D341Med (cell line): ENCODE measurements around the gene GPSM1.
"Not testable (repeated sequence)": the region's sequence is repeated elsewhere in the genome, so short reads cannot be mapped to it uniquely, and the experiment has no call there.

Experiments used
- DNase-seq: peaks from one replicate; pipeline ENCODE4 v3.0.0; 2012; ENCODE audit warnings: low spot score

The GPSM1 gene

DNA sequence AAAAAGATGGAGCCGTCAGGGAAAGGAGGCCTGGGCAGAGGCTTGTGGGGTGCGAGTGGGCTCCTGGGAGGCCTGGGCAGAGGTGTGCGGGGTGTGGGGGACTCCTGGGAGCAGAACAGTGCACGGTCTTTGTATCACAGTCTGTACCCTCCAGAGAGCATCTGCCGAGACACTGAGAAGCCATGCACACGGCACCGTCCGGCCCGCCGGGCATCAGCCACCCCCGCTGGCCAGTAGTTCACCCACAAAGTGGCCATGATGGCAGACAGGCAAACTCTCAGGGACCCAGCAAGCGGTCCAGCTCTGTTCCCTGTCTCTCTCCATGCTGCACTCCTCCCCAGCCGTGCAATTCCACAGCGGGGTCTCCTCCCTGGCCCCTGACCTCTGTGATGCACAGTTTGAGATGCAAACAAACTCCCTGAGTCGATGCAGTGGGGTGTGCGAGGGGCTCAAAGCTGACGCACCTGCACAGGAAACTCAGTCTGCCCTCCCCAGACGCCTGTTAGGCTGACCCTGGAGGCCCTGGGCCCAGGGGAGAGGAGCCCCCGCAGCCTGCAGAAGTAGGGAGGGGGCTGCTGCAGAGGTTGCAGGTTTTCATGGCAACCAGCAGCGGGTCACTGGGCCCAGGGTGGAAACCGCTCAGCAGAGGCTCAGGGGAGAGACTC is 9.1 kb upstream of the GPSM1 start:
- DNase-seq = no peak

DNA sequence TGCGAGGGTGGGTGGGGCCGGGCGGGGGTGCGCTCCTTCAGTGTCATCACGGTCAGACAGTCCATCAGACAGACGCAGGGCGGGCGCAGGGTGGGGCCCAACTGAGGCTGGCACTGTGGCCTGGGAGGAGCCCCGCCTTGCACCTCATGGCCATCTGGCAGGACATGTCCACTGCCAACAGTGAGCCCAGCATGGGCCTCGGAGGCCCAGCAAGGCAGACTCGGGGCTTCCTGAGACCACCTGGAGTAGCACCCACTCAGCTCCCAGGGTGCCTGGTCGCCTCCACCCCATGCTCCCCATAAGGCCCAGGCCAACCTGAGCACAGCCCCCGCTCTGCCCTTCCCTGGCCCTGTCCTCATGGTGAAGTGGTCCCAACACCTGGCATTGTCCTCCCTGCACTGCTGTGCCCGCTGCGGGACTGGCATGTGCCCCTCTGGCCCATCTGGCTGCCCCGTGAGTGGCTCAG is 8.5 kb upstream of the GPSM1 start:
- DNase-seq = no peak

GRCh38 chr9:136319244-136319643 is 8.1 kb upstream of the GPSM1 start:
- not testable (repeated sequence) for DNase-seq

DNA sequence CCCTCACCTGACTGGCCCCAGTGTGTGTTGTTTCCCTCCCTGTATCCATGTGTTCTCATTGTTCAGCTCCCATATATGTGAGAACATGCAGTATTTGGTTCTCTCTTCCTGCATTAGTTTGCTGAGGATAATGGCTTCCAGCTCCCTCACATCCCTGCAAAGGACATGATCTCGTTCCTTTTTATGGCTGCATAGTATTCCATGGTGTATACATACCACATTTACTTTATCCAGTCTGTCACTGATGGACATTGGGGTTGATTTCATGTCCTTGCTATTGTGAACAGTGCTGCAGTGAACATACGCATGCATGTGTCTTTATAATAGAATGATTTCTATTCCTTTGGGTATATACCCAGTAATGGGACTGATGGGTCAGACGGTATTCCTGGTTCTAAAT is 7.4 kb upstream of the GPSM1 start:
- not testable (repeated sequence) for DNase-seq

GRCh38 chr9:136320972-136321371 is 6.4 kb upstream of the GPSM1 start:
- DNase-seq = not testable (repeated sequence)

- no peak for DNase-seq
Measured at GRCh38 chr9:136321561-136321960, 5.8 kb upstream of the GPSM1 start.

DNA sequence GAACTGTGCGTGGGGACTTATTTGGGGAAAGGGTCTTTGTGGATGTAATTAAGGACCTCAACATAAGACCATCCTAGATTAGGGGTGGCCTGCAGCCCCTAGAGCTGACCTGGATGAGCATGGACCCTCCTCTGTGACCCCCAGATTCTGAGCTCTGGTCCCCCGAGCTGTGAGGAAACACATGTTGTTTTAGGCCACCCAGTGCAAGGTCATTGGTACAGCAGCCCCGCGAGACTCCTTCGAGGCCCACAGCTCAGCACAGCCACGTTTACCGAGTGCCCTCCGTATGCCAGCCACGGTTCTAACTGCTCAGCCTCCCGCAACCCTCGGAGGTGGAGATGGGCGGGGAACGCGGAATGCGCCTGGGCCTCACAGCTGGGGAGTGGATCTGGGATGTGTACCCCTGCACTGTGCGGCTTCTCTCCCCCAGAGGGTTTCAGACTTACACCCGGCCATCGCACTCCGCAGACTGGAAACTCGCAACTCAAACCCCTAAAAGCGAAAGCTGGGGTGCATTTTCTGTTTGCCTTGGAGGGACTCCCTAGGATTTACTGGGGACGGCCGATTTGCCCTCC is 4.5 kb upstream of the GPSM1 start:
- DNase-seq = no peak

DNA sequence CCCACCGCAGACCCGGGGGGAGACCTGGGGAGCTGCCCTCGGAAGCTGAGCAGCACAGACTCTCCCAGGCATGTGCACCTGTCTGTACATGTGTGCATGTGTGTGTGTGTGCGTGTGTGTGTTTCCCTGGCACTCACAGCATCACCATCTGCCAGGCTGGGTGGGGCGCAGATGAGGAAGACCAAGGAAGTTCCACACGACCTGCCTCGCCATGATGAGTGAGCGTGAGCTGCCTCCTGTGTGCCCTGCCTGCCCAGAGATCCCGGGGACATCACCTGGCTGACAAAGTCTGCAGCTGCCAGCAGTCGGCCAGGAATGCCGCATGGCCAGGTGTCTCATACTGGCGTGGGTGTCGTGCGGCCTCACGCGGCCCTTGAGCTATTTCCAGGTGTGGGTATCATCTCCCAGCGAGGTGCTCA is 4.0 kb upstream of the GPSM1 start:
- DNase-seq = no peak

DNA sequence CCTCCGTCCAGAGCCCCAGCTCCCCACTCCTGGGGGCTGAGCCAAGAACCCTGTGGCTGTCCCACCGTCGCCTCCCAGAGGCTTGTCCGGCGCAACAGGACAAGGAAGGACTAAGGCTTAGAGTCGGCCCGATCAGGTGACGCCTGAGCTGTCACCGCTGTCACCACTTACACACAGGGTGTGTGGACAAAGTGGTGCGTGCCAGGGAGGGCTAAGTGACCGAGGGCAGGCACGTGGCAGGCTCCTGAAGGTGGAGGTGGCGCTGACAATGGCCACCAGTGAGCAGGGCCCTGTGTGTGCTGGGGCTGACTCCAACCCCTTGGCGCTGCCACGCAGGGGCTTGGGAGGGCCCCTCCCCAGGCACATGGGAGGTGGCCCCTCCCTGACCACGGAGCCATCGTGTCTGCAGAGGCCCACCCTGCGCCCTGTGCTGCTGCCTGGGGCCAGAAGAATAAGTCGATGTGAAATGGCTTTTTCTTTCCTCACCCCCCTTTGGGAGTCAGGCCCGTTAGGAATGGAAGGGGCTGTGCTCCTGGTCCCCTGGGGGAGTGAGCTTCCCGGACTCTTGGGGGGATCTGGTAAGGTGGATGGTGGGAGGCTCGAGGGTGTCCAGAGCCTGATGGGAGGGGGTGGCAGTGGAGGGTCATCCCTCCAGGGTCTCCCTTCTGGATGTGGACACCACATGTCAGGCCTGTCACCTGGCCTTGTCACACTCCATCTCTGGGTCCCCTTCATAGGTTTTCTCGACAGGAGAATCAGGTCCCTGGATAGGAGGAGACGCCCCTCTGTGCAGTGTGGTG is 2.6 kb upstream of the GPSM1 start:
- no peak for DNase-seq

GRCh38 chr9:136325358-136325757 is 2.0 kb upstream of the GPSM1 start:
- DNase-seq = no peak

DNA sequence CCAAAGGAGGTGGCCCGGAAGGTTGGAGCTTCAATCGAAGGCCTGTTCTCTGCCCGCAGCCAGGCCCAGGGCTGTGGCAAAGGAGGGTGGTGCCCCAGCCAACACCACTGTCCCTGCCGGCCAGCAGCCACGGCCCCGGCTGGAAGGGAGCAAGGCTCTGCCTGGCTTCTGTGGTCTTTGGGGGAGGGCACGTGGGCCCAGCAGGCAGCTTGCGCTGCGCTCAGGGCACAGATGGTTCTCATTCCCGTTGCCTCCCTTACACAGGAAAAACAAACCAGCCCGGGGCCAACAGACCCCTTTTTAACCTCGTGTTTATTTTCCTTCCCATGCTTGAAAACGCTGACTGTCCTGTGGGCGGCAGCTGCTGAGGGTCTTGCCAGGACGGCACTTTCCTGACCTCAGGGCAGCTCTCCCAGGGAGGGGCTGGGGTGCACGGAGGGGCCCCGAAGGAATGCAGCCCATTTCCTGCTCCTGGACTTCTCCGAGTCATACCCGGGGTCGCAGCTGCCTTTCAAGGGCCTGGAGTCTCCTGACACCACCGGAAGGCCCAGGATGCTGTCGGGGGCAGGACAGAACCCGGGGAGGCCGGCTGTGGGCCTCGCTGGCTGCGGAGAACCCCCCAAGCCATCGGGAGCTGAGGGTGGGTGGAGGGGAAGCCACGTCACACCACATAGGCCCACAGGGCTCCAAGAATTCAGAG is 1.1 kb upstream of the GPSM1 start:
- DNase-seq = no peak

DNA sequence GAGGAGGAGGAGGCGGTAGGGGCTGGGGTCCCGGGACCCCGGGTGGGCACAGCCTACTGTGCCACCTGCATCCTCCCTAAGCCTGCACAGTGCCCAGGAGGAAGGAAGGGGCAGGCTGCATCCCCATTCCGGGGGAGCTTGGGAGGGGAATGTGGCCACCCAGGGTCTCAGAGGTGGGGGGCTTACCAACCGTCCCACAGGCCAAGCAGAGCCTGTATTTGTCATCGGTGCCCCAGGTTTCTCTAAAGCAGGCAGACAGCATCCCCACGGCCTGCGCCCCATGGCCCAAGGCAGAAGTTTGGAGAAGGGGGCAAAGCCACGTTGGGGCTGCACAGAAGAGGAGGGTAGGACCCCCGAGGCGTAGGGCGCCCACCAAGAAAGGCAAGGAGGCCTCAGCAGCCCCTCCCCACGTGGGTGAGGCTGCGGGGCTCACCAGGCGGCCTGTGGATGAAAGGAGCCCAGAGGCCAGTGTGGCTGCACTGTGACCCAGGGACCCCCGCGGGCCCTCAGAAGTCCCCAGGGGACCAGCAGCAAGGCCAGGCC is 507 bp upstream of the GPSM1 start:
- no peak for DNase-seq

DNA sequence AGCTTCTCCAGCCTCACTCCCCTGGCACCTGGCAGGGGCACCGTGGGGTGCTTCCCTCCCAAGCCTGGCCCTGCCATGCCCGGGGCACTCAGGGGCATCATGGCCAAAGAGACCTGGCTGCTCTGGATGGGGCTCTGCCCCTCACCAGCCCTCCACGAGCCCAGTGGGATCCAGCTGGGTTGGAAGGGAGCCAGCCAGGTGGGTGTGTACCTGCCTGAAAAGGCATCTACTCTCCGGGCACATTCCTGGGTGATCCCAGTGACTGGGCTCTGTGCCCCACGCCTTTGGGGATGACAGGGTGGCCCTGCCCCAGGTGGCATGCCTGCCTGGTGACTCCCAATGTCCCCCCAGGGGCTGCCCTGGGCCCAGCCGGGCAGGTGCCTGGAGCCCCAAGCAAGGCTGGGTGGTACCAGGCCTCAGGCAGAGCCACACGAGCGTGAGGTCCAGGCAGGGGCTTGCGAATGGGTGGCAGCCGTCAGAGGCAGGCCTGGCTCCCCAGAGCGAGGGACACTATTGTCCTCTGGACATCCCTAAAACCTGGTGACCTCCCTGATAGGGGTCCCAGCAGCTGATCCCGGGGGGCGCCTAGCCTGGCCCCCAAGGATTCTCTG is 777 bp downstream of the GPSM1 start:
- DNase-seq = no peak

- peak; percentile 83 for DNase-seq
Measured at GRCh38 chr9:136328622-136329041, 1.3 kb downstream of the GPSM1 start.

DNA sequence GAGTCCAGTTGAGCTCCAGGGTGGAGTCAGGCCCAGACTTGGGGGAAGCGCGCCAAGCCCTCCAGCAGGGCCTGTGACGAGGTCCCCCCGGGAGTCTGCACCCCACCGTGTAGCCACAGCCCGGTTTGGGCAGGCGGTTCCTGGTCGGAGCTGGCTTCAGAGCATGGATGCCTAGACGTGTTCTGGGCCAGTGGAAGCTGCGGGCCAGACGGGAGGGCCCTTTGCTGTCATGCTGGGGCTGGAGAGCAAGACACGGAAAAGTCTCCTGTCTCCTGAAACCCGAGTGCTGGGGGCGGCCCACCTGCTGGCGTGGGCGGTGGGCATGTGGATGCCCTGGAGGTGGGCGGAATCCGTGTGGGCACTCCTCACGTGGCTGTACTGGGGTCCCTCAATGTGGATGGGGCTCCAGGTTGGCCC is 1.9 kb downstream of the GPSM1 start:
- DNase-seq = no peak

GRCh38 chr9:136329636-136330405 is 2.5 kb downstream of the GPSM1 start:
- DNase-seq = no peak

DNA sequence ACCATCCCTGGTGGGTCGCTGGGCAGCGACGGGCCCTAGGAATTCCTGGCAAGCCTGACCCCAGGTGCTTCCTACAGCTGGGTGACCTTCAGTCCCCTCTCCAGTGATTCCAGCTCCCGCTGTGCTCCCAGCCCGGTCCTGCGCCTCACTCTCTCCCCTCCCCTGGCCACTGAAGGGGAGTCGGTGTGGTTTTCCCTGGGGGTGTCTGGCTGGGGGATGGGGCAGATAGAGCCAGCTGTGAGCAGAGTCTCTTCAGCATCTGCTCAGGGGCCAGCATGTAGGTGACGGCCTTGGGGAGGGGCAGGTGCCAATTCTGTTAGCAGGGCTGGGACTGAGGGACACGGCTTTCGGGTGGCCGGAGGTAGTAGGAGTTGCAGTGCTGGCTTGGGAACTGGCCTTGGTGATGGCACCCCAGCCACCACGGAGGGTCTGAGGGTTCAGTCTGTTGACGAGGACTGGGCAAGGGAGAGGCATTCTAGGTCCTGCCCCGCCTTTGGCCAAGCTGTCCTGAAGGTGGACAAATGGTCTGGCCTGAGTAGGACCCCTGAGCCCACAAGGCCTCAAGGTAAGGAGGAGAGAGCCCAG is 3.2 kb downstream of the GPSM1 start:
- DNase-seq = no peak

DNA sequence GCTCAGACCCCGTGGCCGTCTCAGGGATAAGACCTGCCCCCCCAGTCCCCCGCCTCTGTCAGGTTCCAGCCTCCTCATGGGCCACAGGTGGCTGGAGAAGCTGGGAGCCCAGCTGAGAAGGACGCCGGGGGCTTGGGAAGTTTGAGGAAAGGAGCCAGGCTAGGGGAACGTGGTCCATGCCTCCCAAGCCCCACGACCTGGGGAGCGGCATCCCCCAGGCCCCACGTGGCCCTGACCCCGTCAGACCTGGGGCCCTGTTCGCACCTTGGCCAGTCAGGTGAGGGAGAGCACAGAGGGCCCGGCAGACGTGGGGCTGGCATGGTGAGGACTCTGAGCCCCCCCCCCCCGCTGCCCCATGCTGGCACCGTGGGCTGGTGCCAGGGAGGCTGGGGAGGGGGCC is 3.7 kb downstream of the GPSM1 start:
- no peak for DNase-seq

DNA sequence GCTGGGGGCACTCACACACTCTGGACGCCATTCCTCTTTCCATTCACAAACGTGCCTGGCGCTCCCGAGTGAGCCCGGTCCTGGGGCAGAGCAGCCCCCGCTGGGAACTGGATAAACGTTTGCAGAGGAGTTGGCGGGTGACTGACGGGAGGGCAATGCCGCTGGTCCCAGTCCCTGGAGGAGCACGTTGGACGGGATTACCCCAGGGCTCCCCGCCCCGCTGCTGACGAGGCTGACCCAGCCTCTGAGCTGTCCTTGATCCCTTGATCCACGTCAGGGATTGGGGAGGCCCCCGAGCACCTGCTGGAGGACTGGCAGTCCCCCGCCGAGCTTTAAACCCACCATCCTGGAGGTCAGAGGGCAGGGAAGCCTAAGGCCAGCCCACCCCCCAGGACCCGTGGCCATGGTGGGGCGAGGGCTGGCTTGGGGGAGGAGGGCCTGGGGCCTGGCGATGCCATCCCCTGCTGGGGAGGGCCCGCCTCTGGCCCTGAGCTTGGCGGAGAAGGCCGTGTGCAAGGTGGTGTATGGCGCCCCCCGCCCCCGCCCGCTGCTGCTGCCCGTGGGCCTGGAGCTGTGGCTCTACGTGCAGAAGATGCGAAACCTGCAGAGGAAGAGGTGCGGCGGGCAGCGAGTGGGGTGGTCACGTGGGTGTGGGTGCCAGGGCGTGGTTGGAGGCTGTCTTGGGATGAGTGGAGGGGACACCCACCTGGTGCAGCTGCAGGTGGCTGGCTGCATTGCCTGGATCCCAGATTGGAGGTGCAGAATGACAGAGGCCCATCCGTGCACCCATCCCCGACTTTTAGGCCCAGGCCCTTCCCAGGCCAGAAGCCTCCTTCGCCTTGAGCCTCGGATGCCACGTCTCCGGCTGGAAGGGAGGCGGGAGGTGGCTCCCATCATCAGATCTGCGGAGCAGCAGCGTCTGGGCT is 4.5 kb downstream of the GPSM1 start:
- no peak for DNase-seq
